Natural killer cell (primary cell): ENCODE data around the gene RHOG. TPM values are rescaled to one million over a fixed set of nuclear protein-coding genes. Genes with fewer than 3 reads are reported as not detected.

Source experiments
- ATAC-seq, 3 donors: fragments of 150-1000 bp in 2 of 3; fragments of 200-7000 bp in 1 of 3; cut with Tn5 transposase; 1 replicate in 1 of 3; 2 replicates in 2 of 3; pipeline ENCODE4 v1.10.0; 2021; ENCODE audit warnings: mild to moderate bottlenecking in 2 of 3, moderate library complexity in 2 of 3
- DNase-seq, 2 donors: peaks; one replicate each; pipeline versions ENCODE4 v3.0.0 to v3.0.0-alpha.2; 2013 to 2021; ENCODE audit warnings: mixed read lengths in 1 of 2
- H3K27ac ChIP-seq: one replicate; pipeline ENCODE4 v1.5.1; 2013; ENCODE audit warnings: mild to moderate bottlenecking, low read length
- H3K27me3 ChIP-seq: one replicate; pipeline ENCODE4 v1.6.1; 2013; ENCODE audit warnings: low read length; ENCODE audit not compliant: control insufficient read depth, insufficient read depth
- H3K36me3 ChIP-seq: one replicate; pipeline ENCODE4 v1.6.1; 2013; ENCODE audit warnings: low read length; ENCODE audit not compliant: control insufficient read depth, insufficient read depth
- H3K4me1 ChIP-seq: one replicate; pipeline ENCODE4 v1.6.1; 2013; ENCODE audit warnings: low read length; ENCODE audit not compliant: control insufficient read depth, insufficient read depth
- H3K4me3 ChIP-seq: one replicate; pipeline ENCODE4 v1.5.1; 2013; ENCODE audit warnings: low read length
- H3K9me3 ChIP-seq: one replicate; pipeline ENCODE4 v1.6.1; 2013; ENCODE audit warnings: low read length; ENCODE audit not compliant: control insufficient read depth, insufficient read depth
- H3K27ac Mint-ChIP-seq, 2 donors: one replicate each; pipeline ENCODE4 v1.8.0; 2022; ENCODE audit warnings: mild to moderate bottlenecking in 2 of 2, mixed read lengths in 2 of 2, moderate library complexity in 1 of 2
- H3K27me3 Mint-ChIP-seq, 2 donors: one replicate each; pipeline ENCODE4 v1.8.0; 2022; ENCODE audit warnings: low read depth in 2 of 2, mixed read lengths in 2 of 2
- H3K36me3 Mint-ChIP-seq: one replicate; pipeline ENCODE4 v1.8.0; 2022; ENCODE audit warnings: mixed read lengths
- H3K4me1 Mint-ChIP-seq, 2 donors: one replicate each; pipeline ENCODE4 v1.8.0; 2022; ENCODE audit warnings: mixed read lengths in 2 of 2
- H3K4me3 Mint-ChIP-seq: one replicate; pipeline ENCODE4 v1.8.0; 2022; ENCODE audit warnings: mild to moderate bottlenecking, moderate library complexity, mixed read lengths
- H3K9me3 Mint-ChIP-seq, 2 donors: one replicate each; pipeline ENCODE4 v1.8.0; 2022; ENCODE audit warnings: mixed read lengths in 2 of 2
- CTCF ChIP-seq: fragments of 200-600 bp; IDR thresholded peaks from one replicate; pipeline ENCODE4 v1.8.0; 2022; ENCODE audit warnings: antibody characterized with exemption
- WGBS: methylation state at CpG from one replicate; pipeline ENCODE4 v1.1.7; 2013; ENCODE audit warnings: missing lambda C conversion rate; ENCODE audit not compliant: insufficient coverage; 5-methylcytosine and 5-hydroxymethylcytosine counted together
- intact Hi-C: fragments of 100-400 bp; cut with micrococcal nuclease; formaldehyde crosslinking; loops from one replicate; pipeline ENCODE4 v1.14.2; 2022
- total RNA-seq, 4 donors: library from RNA; stranded (reverse); fragments of 120-200 nt in 1 of 4; gene quantifications; one replicate each; pipeline versions ENCODE4 v1.2.3 to v1.2.4, GENCODE V29; 2013 to 2022

RHOG gene
- total RNA-seq, 3 donors from 2014 or later (not counting 1 experiment from before 2014, with no cell fraction given), result 114 to 145 (median 137) TPM

- Histone ChIP-seq H3K4me3 (no peak overlapping the region), H3K27ac (no peak overlapping the region), H3K36me3 (peaks cover 47% of the 10 kb centered on the region), H3K4me1 (peaks cover 60% of the 10 kb centered on the region), H3K9me3 (no peaks in the 10 kb centered on the region), H3K27me3 (no peaks in the 10 kb centered on the region)
- Mint-ChIP-seq H3K4me3 (no peak overlapping the region), H3K36me3 (no peaks in the 10 kb centered on the region), H3K27me3 (no peaks in the 10 kb centered on the region), H3K27ac (peak overlapping the region; percentile 90 to 95), H3K4me1 (peaks cover 72 to 73% of the 10 kb centered on the region in 2 donors), H3K9me3 (no peaks in the 10 kb centered on the region)
- TF ChIP-seq CTCF, result no peak
- no peak for DNase-seq
- intact Hi-C loops, result no loop called here
- no peak for ATAC-seq
- WGBS, result 95% methylated on average over 2 of the region's 3 CpGs
These were observed 10.7 kb downstream of the RHOG start for GRCh38 chr11:3830088-3830487.

GRCh38 chr11:3827434-3828186 lies 13.1 kb downstream of the RHOG start:
- peaks cover 45% of the 10 kb centered on the region for H3K36me3 ChIP-seq
- H3K27ac ChIP-seq, result no peak overlapping the region
- no peak for ATAC-seq
- no peaks in the 10 kb centered on the region for H3K9me3 ChIP-seq
- H3K27ac Mint-ChIP-seq, result peak overlapping the region; percentile 81 to 85
- intact Hi-C loops, result no loop called here
- peaks cover 45% of the 10 kb centered on the region for H3K4me1 ChIP-seq
- H3K36me3 Mint-ChIP-seq, result no peaks in the 10 kb centered on the region
- H3K4me3 ChIP-seq, result no peak overlapping the region
- peaks cover 61 to 64% of the 10 kb centered on the region in 2 donors for H3K4me1 Mint-ChIP-seq
- 91% methylated on average over 33 of the region's 35 CpGs for WGBS
- no peaks in the 10 kb centered on the region for H3K9me3 Mint-ChIP-seq
- no peak overlapping the region for H3K4me3 Mint-ChIP-seq
- no peak for TF ChIP-seq CTCF
- no peak for DNase-seq
- H3K27me3 Mint-ChIP-seq, result no peaks in the 10 kb centered on the region
- H3K27me3 ChIP-seq, result no peaks in the 10 kb centered on the region

- Histone ChIP-seq H3K9me3 (no peaks in the 10 kb centered on the region), H3K27me3 (no peaks in the 10 kb centered on the region), H3K4me1 (peaks cover 37% of the 10 kb centered on the region), H3K27ac (no peak overlapping the region), H3K4me3 (no peak overlapping the region), H3K36me3 (peaks cover 44% of the 10 kb centered on the region)
- TF ChIP-seq CTCF, result no peak
- Mint-ChIP-seq H3K4me1 (peaks cover 52 to 56% of the 10 kb centered on the region in 2 donors), H3K36me3 (no peaks in the 10 kb centered on the region), H3K4me3 (no peak overlapping the region), H3K27ac (peak overlapping the region; percentile 81 to 85), H3K27me3 (no peaks in the 10 kb centered on the region), H3K9me3 (no peaks in the 10 kb centered on the region)
- WGBS, result 100% methylated on average over 3 of the region's 3 CpGs
- no peak for DNase-seq
- intact Hi-C loops, result no loop called here
- no peak for ATAC-seq
These were observed 14.0 kb downstream of the RHOG start for GRCh38 chr11:3826721-3827120.
